PC-3 (cell line): ENCODE data around the gene KIF13A.

Experiments used
- EZH2 ChIP-seq: fragments of 300-600 bp; sonication (generic); IDR thresholded peaks from one replicate; pipeline ENCODE4 v1.6.1; 2017; ENCODE audit warnings: antibody characterized with exemption, mild to moderate bottlenecking, low read length; ENCODE audit not compliant: unreplicated experiment
- EZH2phosphoT487 ChIP-seq: fragments of 300-600 bp; sonication (generic); IDR thresholded peaks from 2 replicates; pipeline ENCODE4 v1.6.1; 2018; ENCODE audit warnings: mild to moderate bottlenecking, antibody characterized with exemption, low read length, borderline replicate concordance
- TF ChIP-seq, protein P1 (sequence below): fragments of 300-600 bp; sonication (generic); conservative IDR thresholded peaks from 2 replicates; pipeline ENCODE4 v1.5.1; 2017; ENCODE audit warnings: antibody characterized with exemption, low read depth, mild to moderate bottlenecking, low read length

DNA sequence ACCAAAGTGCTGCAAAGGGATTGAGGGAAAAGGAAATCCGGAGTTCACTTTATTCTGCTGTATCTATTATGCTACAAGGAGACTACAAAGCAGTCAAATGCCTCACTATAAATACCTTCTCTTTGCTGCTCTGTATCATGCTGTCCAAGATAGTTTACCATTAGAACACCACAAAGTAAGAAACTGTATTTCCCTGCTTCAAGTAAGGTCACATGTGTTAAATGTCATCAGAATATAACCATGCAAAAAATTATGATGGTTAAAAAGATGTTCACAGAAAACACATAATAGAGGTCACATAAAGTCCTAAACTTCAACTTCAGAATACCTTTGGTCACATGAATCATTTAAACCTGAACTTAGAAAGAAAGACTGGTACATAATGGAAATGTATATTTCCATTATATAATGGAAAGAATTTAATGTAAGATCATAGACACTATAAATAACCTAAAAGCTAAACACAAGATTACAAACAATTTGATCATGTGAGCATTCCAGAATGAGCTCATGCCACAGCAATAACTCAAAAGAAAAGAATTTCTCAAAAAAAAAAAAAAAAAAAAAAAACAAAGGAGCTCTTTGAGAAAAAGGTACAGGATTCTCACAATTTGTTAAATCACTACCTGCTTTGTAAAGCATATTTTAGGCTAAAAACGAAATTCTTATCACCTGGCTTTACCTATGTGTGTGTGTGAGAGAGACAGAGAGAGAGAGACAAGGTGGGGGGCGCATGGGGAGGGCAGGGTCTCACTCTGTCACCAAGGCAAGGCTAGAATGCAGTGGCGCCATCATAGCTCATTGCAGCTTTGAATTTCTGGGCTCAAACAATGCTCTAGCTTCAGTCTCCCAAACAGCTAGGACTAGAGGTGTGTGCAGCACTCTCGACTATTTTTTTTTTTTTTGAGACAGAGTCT is 58.7 kb downstream of the KIF13A start:
- no peak for TF ChIP-seq EZH2
- TF ChIP-seq, protein P1, sequence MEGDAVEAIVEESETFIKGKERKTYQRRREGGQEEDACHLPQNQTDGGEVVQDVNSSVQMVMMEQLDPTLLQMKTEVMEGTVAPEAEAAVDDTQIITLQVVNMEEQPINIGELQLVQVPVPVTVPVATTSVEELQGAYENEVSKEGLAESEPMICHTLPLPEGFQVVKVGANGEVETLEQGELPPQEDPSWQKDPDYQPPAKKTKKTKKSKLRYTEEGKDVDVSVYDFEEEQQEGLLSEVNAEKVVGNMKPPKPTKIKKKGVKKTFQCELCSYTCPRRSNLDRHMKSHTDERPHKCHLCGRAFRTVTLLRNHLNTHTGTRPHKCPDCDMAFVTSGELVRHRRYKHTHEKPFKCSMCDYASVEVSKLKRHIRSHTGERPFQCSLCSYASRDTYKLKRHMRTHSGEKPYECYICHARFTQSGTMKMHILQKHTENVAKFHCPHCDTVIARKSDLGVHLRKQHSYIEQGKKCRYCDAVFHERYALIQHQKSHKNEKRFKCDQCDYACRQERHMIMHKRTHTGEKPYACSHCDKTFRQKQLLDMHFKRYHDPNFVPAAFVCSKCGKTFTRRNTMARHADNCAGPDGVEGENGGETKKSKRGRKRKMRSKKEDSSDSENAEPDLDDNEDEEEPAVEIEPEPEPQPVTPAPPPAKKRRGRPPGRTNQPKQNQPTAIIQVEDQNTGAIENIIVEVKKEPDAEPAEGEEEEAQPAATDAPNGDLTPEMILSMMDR, result no peak
- no peak for TF ChIP-seq EZH2phosphoT487
